WTC11 (cell line): ENCODE measurements around the gene NSL1. TPM values are rescaled to one million over a fixed set of nuclear protein-coding genes. Genes with fewer than 3 reads are reported as not detected.
A peak's percentile ranks its signal among the peaks of the same experiment; 100 is the strongest.

Source experiments
- ATAC-seq: fragments of 200-7000 bp; cut with Tn5 transposase; 2 replicates; pipeline ENCODE4 v1.10.0; 2021; ENCODE audit warnings: mild to moderate bottlenecking, moderate library complexity
- CTCF ChIA-PET: fragments of 300-600 bp; sonication (Branson Sonifier 250); formaldehyde crosslinking; loops from one replicate; lab custom pipeline; 2021; ENCODE audit warnings: antibody characterized with exemption; lab: Charles Lee
- POLR2A ChIA-PET: fragments of 350-600 bp; sonication (Branson Sonifier 250); formaldehyde crosslinking; loops from one replicate; lab custom pipeline; 2021; ENCODE audit warnings: antibody characterized with exemption; lab: Charles Lee
- DNase-seq: peaks from one replicate; pipeline ENCODE4 v3.0.0; 2021; ENCODE audit warnings: low spot score
- H3K27ac Mint-ChIP-seq: 2 replicates; pipeline ENCODE4 v1.8.0; 2021; ENCODE audit warnings: mixed read lengths
- H3K27me3 Mint-ChIP-seq: 2 replicates; pipeline ENCODE4 v1.8.0; 2021; ENCODE audit warnings: low read depth, mild to moderate bottlenecking, moderate library complexity, mixed read lengths
- H3K36me3 Mint-ChIP-seq: 2 replicates; pipeline ENCODE4 v1.8.0; 2021; ENCODE audit warnings: mixed read lengths
- H3K4me1 Mint-ChIP-seq: 2 replicates; pipeline ENCODE4 v1.8.0; 2022; ENCODE audit warnings: mixed read lengths
- H3K4me3 Mint-ChIP-seq: 2 replicates; pipeline ENCODE4 v1.8.0; 2021; ENCODE audit warnings: mild to moderate bottlenecking, moderate library complexity, mixed read lengths
- H3K9me3 Mint-ChIP-seq: 2 replicates; pipeline ENCODE4 v1.8.0; 2021; ENCODE audit warnings: mixed read lengths
- CBFB ChIP-seq: sonication (generic); formaldehyde crosslinking; IDR thresholded peaks from 2 replicates; pipeline ENCODE4 v1.8.1; 2022; ENCODE audit warnings: mild to moderate bottlenecking, low read depth, missing genetic modification reagents
- CREM ChIP-seq: sonication (generic); formaldehyde crosslinking; IDR thresholded peaks from 2 replicates; pipeline ENCODE4 v1.8.1; 2022; ENCODE audit warnings: mild to moderate bottlenecking, missing genetic modification reagents, moderate library complexity
- ELF4 ChIP-seq: sonication (generic); formaldehyde crosslinking; IDR thresholded peaks from 2 replicates; pipeline ENCODE4 v1.8.1; 2022; ENCODE audit warnings: low read depth, mild to moderate bottlenecking, moderate library complexity, missing genetic modification reagents
- ESRRA ChIP-seq: sonication (generic); formaldehyde crosslinking; IDR thresholded peaks from 2 replicates; pipeline ENCODE4 v1.8.1; 2022; ENCODE audit warnings: mild to moderate bottlenecking, missing genetic modification reagents, borderline replicate concordance
- FOXJ3 ChIP-seq: sonication (generic); formaldehyde crosslinking; IDR thresholded peaks from 2 replicates; pipeline ENCODE4 v1.9.0; 2021; ENCODE audit warnings: missing genetic modification reagents, mild to moderate bottlenecking, borderline replicate concordance
- GTF2I ChIP-seq: fragments of 250-450 bp; sonication (Bioruptor Pico); conservative IDR thresholded peaks from 2 replicates; pipeline ENCODE4 v1.4.0; 2021; ENCODE audit warnings: mild to moderate bottlenecking
- NR1H2 ChIP-seq: sonication (generic); formaldehyde crosslinking; IDR thresholded peaks from 2 replicates; pipeline ENCODE4 v1.9.0; 2021; ENCODE audit warnings: mild to moderate bottlenecking, moderate library complexity, missing genetic modification reagents
- NR2C2 ChIP-seq: sonication (generic); formaldehyde crosslinking; IDR thresholded peaks from 2 replicates; pipeline ENCODE4 v1.8.0; 2022; ENCODE audit warnings: mild to moderate bottlenecking, missing genetic modification reagents
- OVOL2 ChIP-seq: fragments of 250-450 bp; sonication (Bioruptor Pico); IDR thresholded peaks from 2 replicates; pipeline ENCODE4 v1.9.0; 2021; ENCODE audit warnings: mild to moderate bottlenecking, borderline replicate concordance
- RORB ChIP-seq: fragments of 250-450 bp; sonication (Bioruptor Pico); IDR thresholded peaks from 2 replicates; pipeline ENCODE4 v1.9.0; 2021; ENCODE audit warnings: mild to moderate bottlenecking
- SMAD4 ChIP-seq: sonication (generic); formaldehyde crosslinking; IDR thresholded peaks from 2 replicates; pipeline ENCODE4 v1.8.0; 2022; ENCODE audit warnings: mild to moderate bottlenecking, missing genetic modification reagents
- SP1 ChIP-seq: sonication (generic); formaldehyde crosslinking; conservative IDR thresholded peaks from 2 replicates; pipeline ENCODE4 v1.8.1; 2022; ENCODE audit warnings: missing genetic modification reagents
- TEAD1 ChIP-seq: sonication (generic); formaldehyde crosslinking; IDR thresholded peaks from 2 replicates; pipeline ENCODE4 v1.8.0; 2022; ENCODE audit warnings: mild to moderate bottlenecking, missing genetic modification reagents
- ZNF396 ChIP-seq: fragments of 250-450 bp; sonication (Bioruptor Pico); IDR thresholded peaks from 2 replicates; pipeline ENCODE4 v1.8.0; 2021; ENCODE audit warnings: mild to moderate bottlenecking, moderate library complexity, borderline replicate concordance
- total RNA-seq: library from RNA; stranded (reverse); gene quantifications from 3 replicates; pipeline ENCODE4 v1.2.3, GENCODE V29; 2021
- TF ChIP-seq, protein P1 (sequence below): sonication (generic); formaldehyde crosslinking; IDR thresholded peaks from 2 replicates; pipeline ENCODE4 v1.8.0; 2022; ENCODE audit warnings: mild to moderate bottlenecking, missing genetic modification reagents
- TF ChIP-seq, protein P2 (sequence below): sonication (generic); formaldehyde crosslinking; IDR thresholded peaks from 2 replicates; pipeline ENCODE4 v1.8.1; 2023; ENCODE audit warnings: mild to moderate bottlenecking, missing genetic modification reagents, moderate library complexity
- TF ChIP-seq, protein P3 (sequence below): sonication (generic); formaldehyde crosslinking; IDR thresholded peaks from 2 replicates; pipeline ENCODE4 v1.8.0; 2022; ENCODE audit warnings: mild to moderate bottlenecking, missing genetic modification reagents
- TF ChIP-seq, protein P4 (sequence below): sonication (generic); formaldehyde crosslinking; IDR thresholded peaks from 2 replicates; pipeline ENCODE4 v1.8.1; 2023; ENCODE audit warnings: mild to moderate bottlenecking, missing genetic modification reagents, moderate library complexity

Gene NSL1
- total RNA-seq, 1 experiment from 2014 or later, result 55.7 TPM

- TF ChIP-seq, protein P1, sequence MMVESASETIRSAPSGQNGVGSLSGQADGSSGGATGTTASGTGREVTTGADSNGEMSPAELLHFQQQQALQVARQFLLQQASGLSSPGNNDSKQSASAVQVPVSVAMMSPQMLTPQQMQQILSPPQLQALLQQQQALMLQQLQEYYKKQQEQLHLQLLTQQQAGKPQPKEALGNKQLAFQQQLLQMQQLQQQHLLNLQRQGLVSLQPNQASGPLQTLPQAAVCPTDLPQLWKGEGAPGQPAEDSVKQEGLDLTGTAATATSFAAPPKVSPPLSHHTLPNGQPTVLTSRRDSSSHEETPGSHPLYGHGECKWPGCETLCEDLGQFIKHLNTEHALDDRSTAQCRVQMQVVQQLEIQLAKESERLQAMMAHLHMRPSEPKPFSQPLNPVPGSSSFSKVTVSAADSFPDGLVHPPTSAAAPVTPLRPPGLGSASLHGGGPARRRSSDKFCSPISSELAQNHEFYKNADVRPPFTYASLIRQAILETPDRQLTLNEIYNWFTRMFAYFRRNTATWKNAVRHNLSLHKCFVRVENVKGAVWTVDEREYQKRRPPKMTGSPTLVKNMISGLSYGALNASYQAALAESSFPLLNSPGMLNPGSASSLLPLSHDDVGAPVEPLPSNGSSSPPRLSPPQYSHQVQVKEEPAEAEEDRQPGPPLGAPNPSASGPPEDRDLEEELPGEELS (CRISPR knock-in tag), result no peak
- TF ChIP-seq CBFB (CRISPR knock-in tag), result no peak
- TF ChIP-seq OVOL2 (CRISPR knock-in tag), result no peak
- TF ChIP-seq, protein P2, sequence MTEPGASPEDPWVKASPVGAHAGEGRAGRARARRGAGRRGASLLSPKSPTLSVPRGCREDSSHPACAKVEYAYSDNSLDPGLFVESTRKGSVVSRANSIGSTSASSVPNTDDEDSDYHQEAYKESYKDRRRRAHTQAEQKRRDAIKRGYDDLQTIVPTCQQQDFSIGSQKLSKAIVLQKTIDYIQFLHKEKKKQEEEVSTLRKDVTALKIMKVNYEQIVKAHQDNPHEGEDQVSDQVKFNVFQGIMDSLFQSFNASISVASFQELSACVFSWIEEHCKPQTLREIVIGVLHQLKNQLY (CRISPR knock-in tag), result no peak
- TF ChIP-seq TEAD1 (CRISPR knock-in tag), result no peak
- TF ChIP-seq GTF2I (CRISPR knock-in tag), result no peak
- no peak for TF ChIP-seq ELF4 (CRISPR knock-in tag)
- TF ChIP-seq SP1 (CRISPR knock-in tag), result no peak
- no peak for TF ChIP-seq CREM (CRISPR knock-in tag)
- no peak for TF ChIP-seq ESRRA (CRISPR knock-in tag)
- TF ChIP-seq ZNF396 (CRISPR knock-in tag), result no peak
- TF ChIP-seq, protein P3, sequence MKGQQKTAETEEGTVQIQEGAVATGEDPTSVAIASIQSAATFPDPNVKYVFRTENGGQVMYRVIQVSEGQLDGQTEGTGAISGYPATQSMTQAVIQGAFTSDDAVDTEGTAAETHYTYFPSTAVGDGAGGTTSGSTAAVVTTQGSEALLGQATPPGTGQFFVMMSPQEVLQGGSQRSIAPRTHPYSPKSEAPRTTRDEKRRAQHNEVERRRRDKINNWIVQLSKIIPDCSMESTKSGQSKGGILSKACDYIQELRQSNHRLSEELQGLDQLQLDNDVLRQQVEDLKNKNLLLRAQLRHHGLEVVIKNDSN (CRISPR knock-in tag), result no peak
These were observed 31.9 kb downstream of the NSL1 start (continued) for GRCh38 chr1:212759683-212760082.

- CTCF ChIA-PET, result interaction anchor here (1.1 to 1.4 kb wide), 4 partner anchors 90 to 299 kb away, joined by 3 to 5 read pairs (median 4); no protein-coding TSS in a partner anchor
- POLR2A ChIA-PET, result no interaction called here
- TF ChIP-seq, protein P4, sequence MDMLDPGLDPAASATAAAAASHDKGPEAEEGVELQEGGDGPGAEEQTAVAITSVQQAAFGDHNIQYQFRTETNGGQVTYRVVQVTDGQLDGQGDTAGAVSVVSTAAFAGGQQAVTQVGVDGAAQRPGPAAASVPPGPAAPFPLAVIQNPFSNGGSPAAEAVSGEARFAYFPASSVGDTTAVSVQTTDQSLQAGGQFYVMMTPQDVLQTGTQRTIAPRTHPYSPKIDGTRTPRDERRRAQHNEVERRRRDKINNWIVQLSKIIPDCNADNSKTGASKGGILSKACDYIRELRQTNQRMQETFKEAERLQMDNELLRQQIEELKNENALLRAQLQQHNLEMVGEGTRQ (CRISPR knock-in tag), result no peak
- TF ChIP-seq NR1H2 (no peak), RORB (CRISPR knock-in tag) (no peak), CREM (CRISPR knock-in tag) (no peak)
- Mint-ChIP-seq H3K4me3 (no peak overlapping the region), H3K27me3 (no peaks in the 10 kb centered on the region), H3K4me1 (peaks cover 43% of the 10 kb centered on the region), H3K36me3 (0 out of 2 replicates have a peak, but pooled peaks cover 4% of the 10 kb centered on the region), H3K9me3 (no peaks in the 10 kb centered on the region), H3K27ac (peak overlapping the region; percentile 59; the same call in 1 of the 2 replicates)
- ATAC-seq, result peak; percentile 38
- no peak for DNase-seq
These were observed 36.9 kb downstream of the NSL1 start for GRCh38 chr1:212754680-212755079.

- peak; percentile 36 for ATAC-seq
- CTCF ChIA-PET, result interaction anchor here (0.6 to 1.4 kb wide), 5 partner anchors 18 to 298 kb away, joined by 3 to 6 read pairs (median 4); no protein-coding TSS in a partner anchor
- Mint-ChIP-seq H3K4me1 (peaks cover 43% of the 10 kb centered on the region), H3K4me3 (0 out of 2 replicates have a peak overlapping the region, but pooled peaks have one; percentile 16), H3K36me3 (0 out of 2 replicates have a peak, but pooled peaks cover 4% of the 10 kb centered on the region)
- POLR2A ChIA-PET, result no interaction called here
- TF ChIP-seq SMAD4 (CRISPR knock-in tag) (no peak), NR2C2 (no peak), FOXJ3 (CRISPR knock-in tag) (no peak)
- TF ChIP-seq, all 79 proteins: peak for 0
- Mint-ChIP-seq H3K9me3 (no peaks in the 10 kb centered on the region), H3K27ac (peak overlapping the region; percentile 54; the same call in 1 of the 2 replicates), H3K27me3 (no peaks in the 10 kb centered on the region)
- no peak for DNase-seq
These were observed 37.4 kb downstream of the NSL1 start for GRCh38 chr1:212754193-212754592.
